HG02870 (cell line): ENCODE data around the gene LYRM7.
"Not testable (repeated sequence)": the region's sequence is repeated elsewhere in the genome, so short reads cannot be mapped to it uniquely, and the experiment has no call there.

Experiments
- ATAC-seq: cut with Tn5 transposase; IDR thresholded peaks from one replicate; pipeline ENCODE4 v1.9.1; 2021; ENCODE audit warnings: mild to moderate bottlenecking, moderate library complexity; ENCODE audit not compliant: unreplicated experiment

The LYRM7 gene

GRCh38 chr5:131171276-131171810 is 599 bp downstream of the LYRM7 start:
- no peak for ATAC-seq

- no peak for ATAC-seq
Observed at GRCh38 chr5:131180407-131180806, 9.7 kb downstream of the LYRM7 start.

- no peak for ATAC-seq
Observed at GRCh38 chr5:131182839-131183238, 12.1 kb downstream of the LYRM7 start.

- ATAC-seq: no peak
Observed at GRCh38 chr5:131185523-131186104, 14.9 kb downstream of the LYRM7 start.

- ATAC-seq: no peak
Observed at GRCh38 chr5:131186561-131187256, 16.0 kb downstream of the LYRM7 start.

GRCh38 chr5:131193106-131193505 is 22.4 kb downstream of the LYRM7 start:
- no peak for ATAC-seq

- not testable (repeated sequence) for ATAC-seq
Observed at GRCh38 chr5:131193897-131194296, 23.2 kb downstream of the LYRM7 start.

- no peak for ATAC-seq
Observed at GRCh38 chr5:131194725-131195124, 24.0 kb downstream of the LYRM7 start.

GRCh38 chr5:131195696-131196095 is 25.0 kb downstream of the LYRM7 start:
- no peak for ATAC-seq

- no peak for ATAC-seq
Observed at GRCh38 chr5:131196331-131196730, 25.6 kb downstream of the LYRM7 start.

GRCh38 chr5:131198625-131199024 is 27.9 kb downstream of the LYRM7 start:
- ATAC-seq: no peak

- no peak for ATAC-seq
Observed at GRCh38 chr5:131200560-131200959, 29.8 kb downstream of the LYRM7 start.

- no peak for ATAC-seq
Observed at GRCh38 chr5:131204964-131205363, 34.2 kb downstream of the LYRM7 start.

- ATAC-seq: no peak
Observed at GRCh38 chr5:131206061-131206460, 35.3 kb downstream of the LYRM7 start.

- ATAC-seq: no peak
Observed at GRCh38 chr5:131206772-131207171, 36.0 kb downstream of the LYRM7 start.

- ATAC-seq: no peak
Observed at GRCh38 chr5:131209175-131209505, 38.4 kb downstream of the LYRM7 start.

- ATAC-seq: peak; percentile 92
Observed at GRCh38 chr5:131209506-131210150, 38.9 kb downstream of the LYRM7 start.

- no peak for ATAC-seq
Observed at GRCh38 chr5:131210151-131210510, 39.4 kb downstream of the LYRM7 start.

- no peak for ATAC-seq
Observed at GRCh38 chr5:131211669-131212068, 40.9 kb downstream of the LYRM7 start.

GRCh38 chr5:131212471-131213021 is 41.8 kb downstream of the LYRM7 start:
- ATAC-seq: no peak

GRCh38 chr5:131214609-131215227 is 44.0 kb downstream of the LYRM7 start:
- ATAC-seq: no peak
